ENCODE results near the gene ETNK2. TPM values are rescaled to one million over a fixed set of nuclear protein-coding genes. Genes with fewer than 3 reads are reported as not detected.

ETNK2 gene
- total RNA-seq, 1 donor from 2014 or later: 8.2 TPM

DNA sequence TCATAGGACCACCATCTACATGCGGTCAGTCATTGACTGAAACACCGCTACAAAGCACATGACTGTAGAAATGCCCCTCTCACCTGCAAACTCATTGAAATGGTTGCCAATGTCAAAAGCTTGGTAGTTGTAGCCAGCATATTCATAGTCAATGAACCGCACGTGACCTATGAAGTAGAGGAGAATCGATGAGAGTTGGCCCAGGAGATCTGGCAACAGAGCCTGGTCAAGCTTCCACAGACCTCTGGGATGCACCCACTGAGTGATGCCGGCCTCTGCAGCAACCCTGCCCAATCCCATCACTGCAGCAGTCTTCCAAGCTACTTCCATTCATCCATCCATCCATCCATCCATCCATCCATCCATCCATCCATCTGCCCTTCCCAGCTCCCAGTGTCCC is 11.9 kb downstream of the ETNK2 start:
- no peak for FAIRE-seq
- Mint-ChIP-seq H3K9me3 (ENCODE audit: unreplicated experiment) (peaks cover 10% of the 10 kb centered on the region), H3K4me1 (ENCODE audit: low read depth, unreplicated experiment) (no peaks in the 10 kb centered on the region), H3K27me3 (ENCODE audit: low read depth, unreplicated experiment) (peaks cover 14% of the 10 kb centered on the region), H3K4me3 (ENCODE audit: unreplicated experiment) (no peak overlapping the region), H3K36me3 (ENCODE audit: low read depth, unreplicated experiment) (peaks cover 13% of the 10 kb centered on the region), H3K27ac (ENCODE audit: unreplicated experiment) (no peak overlapping the region)
- Histone ChIP-seq H3K4me2 (ENCODE audit: low read length) (no peak overlapping the region), H3K27me3 (ENCODE audit: insufficient read depth, low read length) (no peaks in the 10 kb centered on the region), H3K9me3 (ENCODE audit: insufficient read depth, low read depth, low read length) (no peaks in the 10 kb centered on the region), H3K79me2 (ENCODE audit: insufficient read depth, low read length) (no peaks in the 10 kb centered on the region), H3K36me3 (ENCODE audit: insufficient read depth, low read length) (no peaks in the 10 kb centered on the region), H4K20me1 (ENCODE audit: insufficient read depth, low read length) (no peaks in the 10 kb centered on the region), H3K4me3 (ENCODE audit: insufficient read depth, low read depth, low read length) (no peak overlapping the region), H3K27ac (ENCODE audit: low read depth, low read length) (no peak overlapping the region), H3K4me1 (ENCODE audit: insufficient read depth, low read length) (no peaks in the 10 kb centered on the region), H2AFZ (ENCODE audit: low read depth, low read length) (no peak overlapping the region), H3K9ac (ENCODE audit: low read length) (no peak overlapping the region)
- no peak for DNase-seq (ENCODE audit: low read depth)
- no peak for TF ChIP-seq EZH2 (IDR thresholded peaks at IDR 0.05; ENCODE audit: insufficient read depth, low read length)
- TF ChIP-seq, protein P1, sequence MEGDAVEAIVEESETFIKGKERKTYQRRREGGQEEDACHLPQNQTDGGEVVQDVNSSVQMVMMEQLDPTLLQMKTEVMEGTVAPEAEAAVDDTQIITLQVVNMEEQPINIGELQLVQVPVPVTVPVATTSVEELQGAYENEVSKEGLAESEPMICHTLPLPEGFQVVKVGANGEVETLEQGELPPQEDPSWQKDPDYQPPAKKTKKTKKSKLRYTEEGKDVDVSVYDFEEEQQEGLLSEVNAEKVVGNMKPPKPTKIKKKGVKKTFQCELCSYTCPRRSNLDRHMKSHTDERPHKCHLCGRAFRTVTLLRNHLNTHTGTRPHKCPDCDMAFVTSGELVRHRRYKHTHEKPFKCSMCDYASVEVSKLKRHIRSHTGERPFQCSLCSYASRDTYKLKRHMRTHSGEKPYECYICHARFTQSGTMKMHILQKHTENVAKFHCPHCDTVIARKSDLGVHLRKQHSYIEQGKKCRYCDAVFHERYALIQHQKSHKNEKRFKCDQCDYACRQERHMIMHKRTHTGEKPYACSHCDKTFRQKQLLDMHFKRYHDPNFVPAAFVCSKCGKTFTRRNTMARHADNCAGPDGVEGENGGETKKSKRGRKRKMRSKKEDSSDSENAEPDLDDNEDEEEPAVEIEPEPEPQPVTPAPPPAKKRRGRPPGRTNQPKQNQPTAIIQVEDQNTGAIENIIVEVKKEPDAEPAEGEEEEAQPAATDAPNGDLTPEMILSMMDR (IDR thresholded peaks at IDR 0.05; ENCODE audit: insufficient read depth, low read depth, low read length): no peak

DNA sequence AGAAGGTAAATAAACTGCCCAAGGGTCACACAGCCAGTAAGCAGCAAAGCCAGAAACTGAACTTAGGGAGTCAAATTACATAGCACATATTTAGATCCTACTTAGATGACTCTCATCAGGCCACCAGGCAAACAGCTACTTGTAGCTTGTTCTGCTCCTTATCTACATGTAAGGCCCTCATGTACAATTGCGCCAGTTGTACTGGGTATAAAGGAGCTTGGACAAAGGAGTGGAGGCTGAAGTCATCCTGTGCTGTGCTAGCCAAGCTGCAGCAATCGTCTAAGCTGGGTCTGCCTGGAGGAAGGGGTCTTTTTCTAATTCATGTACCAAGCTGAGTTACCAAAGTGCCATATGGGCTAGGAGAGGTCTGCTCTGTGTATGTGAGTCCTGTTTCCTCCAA is 12.8 kb downstream of the ETNK2 start:
- Mint-ChIP-seq H3K4me1 (ENCODE audit: low read depth, unreplicated experiment) (no peaks in the 10 kb centered on the region), H3K27me3 (ENCODE audit: low read depth, unreplicated experiment) (peaks cover 14% of the 10 kb centered on the region), H3K9me3 (ENCODE audit: unreplicated experiment) (peaks cover 4% of the 10 kb centered on the region), H3K36me3 (ENCODE audit: low read depth, unreplicated experiment) (peaks cover 11% of the 10 kb centered on the region), H3K27ac (ENCODE audit: unreplicated experiment) (no peak overlapping the region), H3K4me3 (ENCODE audit: unreplicated experiment) (no peak overlapping the region)
- Histone ChIP-seq H3K9ac (ENCODE audit: low read length) (no peak overlapping the region), H3K4me3 (ENCODE audit: insufficient read depth, low read depth, low read length) (no peak overlapping the region), H3K9me3 (ENCODE audit: insufficient read depth, low read depth, low read length) (no peaks in the 10 kb centered on the region), H4K20me1 (ENCODE audit: insufficient read depth, low read length) (no peaks in the 10 kb centered on the region), H3K79me2 (ENCODE audit: insufficient read depth, low read length) (no peaks in the 10 kb centered on the region), H3K27ac (ENCODE audit: low read depth, low read length) (no peak overlapping the region), H3K4me1 (ENCODE audit: insufficient read depth, low read length) (no peaks in the 10 kb centered on the region), H2AFZ (ENCODE audit: low read depth, low read length) (no peak overlapping the region), H3K4me2 (ENCODE audit: low read length) (no peak overlapping the region), H3K36me3 (ENCODE audit: insufficient read depth, low read length) (no peaks in the 10 kb centered on the region), H3K27me3 (ENCODE audit: insufficient read depth, low read length) (no peaks in the 10 kb centered on the region)
- DNase-seq (ENCODE audit: low read depth) (no peak), FAIRE-seq (no peak)
- no peak for TF ChIP-seq EZH2 (IDR thresholded peaks at IDR 0.05; ENCODE audit: insufficient read depth, low read length)
- TF ChIP-seq, protein P1 (IDR thresholded peaks at IDR 0.05; ENCODE audit: insufficient read depth, low read depth, low read length): no peak

DNA sequence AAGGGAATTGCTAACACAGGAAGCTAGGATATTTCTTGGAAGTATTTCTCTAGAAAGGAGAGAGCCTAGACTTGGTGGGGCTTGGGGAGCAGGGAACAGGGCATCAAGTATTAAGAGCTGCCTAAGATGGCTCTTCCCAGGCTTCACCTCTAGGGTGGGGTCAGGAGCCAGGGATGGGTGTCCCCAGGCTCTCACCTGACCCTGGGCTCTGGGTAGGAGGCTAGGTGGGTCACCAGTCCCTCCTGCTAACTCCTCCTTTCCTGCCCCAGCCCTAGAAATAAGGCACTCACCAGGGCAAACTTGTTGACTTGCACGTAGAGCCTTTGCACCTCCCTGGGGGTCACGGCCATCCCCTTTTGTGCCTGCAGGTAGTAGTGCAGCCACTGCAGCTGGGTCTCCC is 15.0 kb downstream of the ETNK2 start:
- Mint-ChIP-seq H3K27me3 (ENCODE audit: low read depth, unreplicated experiment) (peaks cover 9% of the 10 kb centered on the region), H3K36me3 (ENCODE audit: low read depth, unreplicated experiment) (peaks cover 9% of the 10 kb centered on the region), H3K4me3 (ENCODE audit: unreplicated experiment) (no peak overlapping the region), H3K27ac (ENCODE audit: unreplicated experiment) (no peak overlapping the region), H3K4me1 (ENCODE audit: low read depth, unreplicated experiment) (no peaks in the 10 kb centered on the region), H3K9me3 (ENCODE audit: unreplicated experiment) (peaks cover 4% of the 10 kb centered on the region)
- FAIRE-seq (no peak), DNase-seq (ENCODE audit: low read depth) (no peak)
- no peaks in the 10 kb centered on the region for H3K9me3 ChIP-seq (ENCODE audit: insufficient read depth, low read depth, low read length)
- H3K4me2 ChIP-seq (ENCODE audit: low read length): no peak overlapping the region
- no peak overlapping the region for H3K4me3 ChIP-seq (ENCODE audit: insufficient read depth, low read depth, low read length)
- no peak overlapping the region for H2AFZ ChIP-seq (ENCODE audit: low read depth, low read length)
- no peak for TF ChIP-seq EZH2 (IDR thresholded peaks at IDR 0.05; ENCODE audit: insufficient read depth, low read length)
- TF ChIP-seq, protein P1 (IDR thresholded peaks at IDR 0.05; ENCODE audit: insufficient read depth, low read depth, low read length): no peak
- no peaks in the 10 kb centered on the region for H3K79me2 ChIP-seq (ENCODE audit: insufficient read depth, low read length)
- H3K27ac ChIP-seq (ENCODE audit: low read depth, low read length): no peak overlapping the region
- no peak overlapping the region for H3K9ac ChIP-seq (ENCODE audit: low read length)
- H3K27me3 ChIP-seq (ENCODE audit: insufficient read depth, low read length): no peaks in the 10 kb centered on the region
- H3K36me3 ChIP-seq (ENCODE audit: insufficient read depth, low read length): no peaks in the 10 kb centered on the region
- no peaks in the 10 kb centered on the region for H3K4me1 ChIP-seq (ENCODE audit: insufficient read depth, low read length)
- H4K20me1 ChIP-seq (ENCODE audit: insufficient read depth, low read length): no peaks in the 10 kb centered on the region
